ENCODE measurements around the gene SECISBP2. TPM values are rescaled to one million over a fixed set of nuclear protein-coding genes. Genes with fewer than 3 reads are reported as not detected.

The SECISBP2 gene
- total RNA-seq, 1 experiment from 2014 or later = 15.7 TPM

DNA sequence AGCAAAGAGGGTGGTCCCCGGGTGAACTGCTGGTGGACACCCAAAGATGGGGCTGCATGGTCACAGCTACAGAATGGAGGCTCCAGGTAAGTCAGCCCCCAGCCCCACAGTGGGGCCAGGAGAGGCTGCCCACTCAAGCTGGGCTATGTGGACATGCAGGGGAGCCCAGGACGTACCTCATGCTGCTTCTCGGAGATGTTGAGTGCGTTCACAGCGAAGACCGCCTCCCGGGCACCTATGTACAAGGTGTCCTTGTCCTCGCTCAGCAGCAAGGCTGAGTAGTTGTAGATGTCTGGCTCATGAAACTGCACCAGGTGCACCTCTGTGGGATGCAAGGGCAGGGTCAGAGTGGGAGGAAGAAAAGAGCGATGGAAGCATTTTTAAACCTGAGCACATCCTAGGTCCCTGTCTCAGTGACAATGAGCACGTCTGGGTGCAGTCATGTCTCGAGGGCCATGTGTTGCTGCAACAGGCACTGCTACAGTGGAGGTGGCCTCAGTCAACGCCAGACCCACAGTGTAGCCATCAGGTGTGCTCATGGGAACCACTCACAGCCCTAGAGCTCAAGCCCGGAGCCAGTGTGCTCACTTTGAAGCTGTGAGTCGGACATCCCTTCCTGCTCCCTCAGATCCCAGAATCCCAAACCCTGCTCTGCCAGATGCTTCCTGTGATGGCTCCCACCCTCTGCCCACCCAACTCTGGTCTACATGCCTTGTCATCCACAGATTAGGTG is 84.6 kb downstream of the SECISBP2 start:
- no peak for ATAC-seq
- no peaks in the 10 kb centered on the region for H3K4me1 ChIP-seq (ENCODE audit: insufficient read depth, low read length)
- no peak overlapping the region for H3K9ac ChIP-seq (ENCODE audit: low read length)
- no TSS peak for BruUV-seq (replicated peaks)
- no peak for TF ChIP-seq CTCF (conservative IDR thresholded peaks at IDR 0.05; ENCODE audit: low read depth, low read length)
- no peaks in the 10 kb centered on the region for H3K36me3 ChIP-seq (ENCODE audit: low read depth, low read length)
- H2AFZ ChIP-seq (ENCODE audit: low read length) = no peak overlapping the region
- H3K79me2 ChIP-seq (ENCODE audit: low read length) = no peaks in the 10 kb centered on the region
- H3F3A ChIP-seq (ENCODE audit: low read length, unreplicated experiment) = no peaks in the 10 kb centered on the region
- H3K9me3 ChIP-seq (ENCODE audit: low read length) = no peaks in the 10 kb centered on the region
- intact Hi-C loops (cut with micrococcal nuclease) = no loop called here
- POLR2A ChIA-PET (ENCODE audit: unreplicated experiment) = no interaction called here
- H3K4me3 ChIP-seq (ENCODE audit: low read length) = no peak overlapping the region
- no peak for DNase-seq
- no peaks in the 10 kb centered on the region for H3K27me3 ChIP-seq (ENCODE audit: low read length)
- H3K4me2 ChIP-seq (ENCODE audit: low read length) = no peak overlapping the region
- H4K20me1 ChIP-seq (ENCODE audit: low read length) = no peaks in the 10 kb centered on the region
- H3K9me2 ChIP-seq (replicated peaks; ENCODE audit: low read length) = no peaks in the 10 kb centered on the region
- CTCF ChIA-PET = no interaction called here
- no peak overlapping the region for H3K27ac ChIP-seq (ENCODE audit: low read length)

DNA sequence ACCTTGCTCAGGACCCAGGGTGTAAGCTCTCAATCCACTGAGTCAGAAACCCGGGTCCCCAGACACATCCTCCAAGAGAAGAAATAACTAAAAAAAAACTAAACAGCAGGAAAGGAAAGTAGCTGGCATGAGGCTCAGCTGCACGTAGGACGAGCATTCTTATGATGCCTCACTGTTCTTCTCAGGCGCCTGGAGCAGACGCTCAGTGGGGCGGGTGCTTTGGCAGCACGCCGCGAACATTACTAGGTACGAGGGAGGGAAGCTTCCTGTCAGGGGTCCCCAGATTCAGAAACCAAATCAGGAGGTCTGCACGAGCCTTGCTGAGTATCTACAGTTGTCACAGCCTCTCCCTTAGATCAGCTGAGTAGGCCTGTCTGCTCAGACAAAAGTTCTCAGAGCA is 85.8 kb downstream of the SECISBP2 start:
- H4K20me1 ChIP-seq (ENCODE audit: low read length) = no peaks in the 10 kb centered on the region
- CTCF ChIA-PET = no interaction called here
- no peak for DNase-seq
- H3K9ac ChIP-seq (ENCODE audit: low read length) = no peak overlapping the region
- H3K4me1 ChIP-seq (ENCODE audit: insufficient read depth, low read length) = no peaks in the 10 kb centered on the region
- no TSS peak for BruUV-seq (replicated peaks)
- TF ChIP-seq CTCF (conservative IDR thresholded peaks at IDR 0.05; ENCODE audit: low read depth, low read length) = no peak
- TF ChIP-seq EZH2phosphoT487 (IDR thresholded peaks at IDR 0.05; ENCODE audit: borderline replicate concordance, low read length) = no peak
- no peak for TF ChIP-seq EZH2 (IDR thresholded peaks at IDR 0.05; ENCODE audit: low read length, unreplicated experiment)
- intact Hi-C loops (cut with micrococcal nuclease) = no loop called here
- POLR2A ChIA-PET (ENCODE audit: unreplicated experiment) = no interaction called here
- H3K4me3 ChIP-seq (ENCODE audit: low read length) = no peak overlapping the region
- ATAC-seq = no peak
- H3K9me2 ChIP-seq (replicated peaks; ENCODE audit: low read length) = no peaks in the 10 kb centered on the region
- no peak overlapping the region for H3K4me2 ChIP-seq (ENCODE audit: low read length)
- no peaks in the 10 kb centered on the region for H3K9me3 ChIP-seq (ENCODE audit: low read length)
- H3K27ac ChIP-seq (ENCODE audit: low read length) = no peak overlapping the region
- H2AFZ ChIP-seq (ENCODE audit: low read length) = no peak overlapping the region
- H3K36me3 ChIP-seq (ENCODE audit: low read depth, low read length) = no peaks in the 10 kb centered on the region
- no peaks in the 10 kb centered on the region for H3K79me2 ChIP-seq (ENCODE audit: low read length)
- H3K27me3 ChIP-seq (ENCODE audit: low read length) = no peaks in the 10 kb centered on the region
- no peaks in the 10 kb centered on the region for H3F3A ChIP-seq (ENCODE audit: low read length, unreplicated experiment)

DNA sequence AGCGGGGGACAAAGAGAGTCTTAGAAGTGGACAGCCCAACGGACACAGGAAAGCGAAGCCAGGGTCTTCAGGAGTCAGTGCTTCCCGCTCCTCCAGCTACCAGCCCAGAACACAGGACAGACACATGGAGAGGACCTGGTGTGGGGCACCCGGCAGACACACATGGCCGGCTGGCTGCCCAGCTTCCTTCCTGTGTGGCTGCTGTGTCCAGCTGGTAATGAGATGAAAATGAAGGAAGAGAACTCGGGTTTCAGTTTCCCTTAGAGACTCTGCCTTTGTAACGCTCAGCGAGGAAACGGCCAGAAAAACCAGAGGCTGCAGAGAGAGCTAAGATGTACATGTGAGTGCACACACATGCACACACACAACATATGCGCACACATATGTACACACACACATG is 87.5 kb downstream of the SECISBP2 start:
- no peak overlapping the region for H3K9ac ChIP-seq (ENCODE audit: low read length)
- no peaks in the 10 kb centered on the region for H3K9me3 ChIP-seq (ENCODE audit: low read length)
- BruUV-seq (replicated peaks) = no TSS peak
- H3K36me3 ChIP-seq (ENCODE audit: low read depth, low read length) = no peaks in the 10 kb centered on the region
- no peak overlapping the region for H3K4me3 ChIP-seq (ENCODE audit: low read length)
- no peaks in the 10 kb centered on the region for H3K27me3 ChIP-seq (ENCODE audit: low read length)
- no peak overlapping the region for H2AFZ ChIP-seq (ENCODE audit: low read length)
- no peaks in the 10 kb centered on the region for H3K4me1 ChIP-seq (ENCODE audit: insufficient read depth, low read length)
- no peaks in the 10 kb centered on the region for H3K79me2 ChIP-seq (ENCODE audit: low read length)
- no peaks in the 10 kb centered on the region for H4K20me1 ChIP-seq (ENCODE audit: low read length)
- CTCF ChIA-PET = no interaction called here
- no peaks in the 10 kb centered on the region for H3K9me2 ChIP-seq (replicated peaks; ENCODE audit: low read length)
- ATAC-seq (no peak), DNase-seq (no peak)
- no peaks in the 10 kb centered on the region for H3F3A ChIP-seq (ENCODE audit: low read length, unreplicated experiment)
- H3K4me2 ChIP-seq (ENCODE audit: low read length) = no peak overlapping the region
- intact Hi-C loops (cut with micrococcal nuclease) = no loop called here
- TF ChIP-seq EZH2 (IDR thresholded peaks at IDR 0.05; ENCODE audit: low read length, unreplicated experiment) = no peak
- TF ChIP-seq EZH2phosphoT487 (IDR thresholded peaks at IDR 0.05; ENCODE audit: borderline replicate concordance, low read length) = no peak
- no peak for TF ChIP-seq CTCF (conservative IDR thresholded peaks at IDR 0.05; ENCODE audit: low read depth, low read length)
- no peak overlapping the region for H3K27ac ChIP-seq (ENCODE audit: low read length)
- POLR2A ChIA-PET (ENCODE audit: unreplicated experiment) = no interaction called here

Data from PC-3 (cell line).